Fibroblast of lung (primary cell): Measurements from ENCODE around the gene GPS1. TPM values are rescaled to one million over a fixed set of nuclear protein-coding genes. Genes with fewer than 3 reads are reported as not detected.

Experiments
- DNase-seq, 2 donors: peaks; one replicate each; pipeline versions ENCODE4 v3.0.0 to v3.0.0-alpha.2; 2010; ENCODE audit warnings: low read depth in 2 of 2
- H2AFZ ChIP-seq: 2 replicates; pipeline ENCODE4 v1.5.1; 2012; ENCODE audit warnings: low read length, control low read depth, inconsistent platforms
- H3K27ac ChIP-seq: 2 replicates; pipeline ENCODE4 v1.5.1; 2011; ENCODE audit warnings: low read length, control low read depth; ENCODE audit not compliant: insufficient read depth
- H3K27me3 ChIP-seq: 2 replicates; pipeline ENCODE4 v1.5.1; 2011; ENCODE audit warnings: mild to moderate bottlenecking, low read length; ENCODE audit not compliant: control insufficient read depth, insufficient read depth
- H3K36me3 ChIP-seq: 2 replicates; pipeline ENCODE4 v1.5.1; 2011; ENCODE audit warnings: low read length; ENCODE audit not compliant: control insufficient read depth, insufficient read depth
- H3K4me1 ChIP-seq: 2 replicates; pipeline ENCODE4 v1.5.1; 2011; ENCODE audit warnings: low read length; ENCODE audit not compliant: control insufficient read depth, insufficient read depth; ENCODE audit errors: extremely low read depth
- H3K4me2 ChIP-seq: 2 replicates; pipeline ENCODE4 v1.5.1; 2011; ENCODE audit warnings: low read length, control low read depth; ENCODE audit not compliant: insufficient read depth; ENCODE audit errors: extremely low read depth
- H3K4me3 ChIP-seq, 4 experiments: fragments of 200-600 bp in 1 of 4; sonication (generic) in 1 of 4; replicated peaks in 1 of 4; 2 replicates each; pipeline ENCODE4 v1.5.1; 2011 to 2016; ENCODE audit warnings: low read length in 4 of 4, low read depth in 3 of 4, mild to moderate bottlenecking in 3 of 4, control low read depth in 2 of 4, inconsistent platforms in 1 of 4, mixed read lengths in 1 of 4; ENCODE audit not compliant: insufficient read depth in 1 of 4; ENCODE audit errors: control extremely low read depth in 1 of 4
- H3K79me2 ChIP-seq: 2 replicates; pipeline ENCODE4 v1.5.1; 2012; ENCODE audit warnings: mild to moderate bottlenecking, low read length, inconsistent platforms; ENCODE audit not compliant: control insufficient read depth, insufficient read depth
- H3K9ac ChIP-seq: 2 replicates; pipeline ENCODE4 v1.5.1; 2011; ENCODE audit warnings: mild to moderate bottlenecking, low read length, control low read depth; ENCODE audit not compliant: insufficient read depth
- H3K9me3 ChIP-seq: 2 replicates; pipeline ENCODE4 v1.5.1; 2012; ENCODE audit warnings: low read depth, low read length; ENCODE audit not compliant: control insufficient read depth, insufficient read depth
- H4K20me1 ChIP-seq: 2 replicates; pipeline ENCODE4 v1.5.1; 2011; ENCODE audit warnings: low read length; ENCODE audit not compliant: control insufficient read depth, insufficient read depth; ENCODE audit errors: extremely low read depth
- CTCF ChIP-seq, 2 donors: IDR thresholded peaks in 1 of 2; conservative IDR thresholded peaks in 1 of 2; 1 replicate in 1 of 2; 2 replicates in 1 of 2; pipeline ENCODE4 v1.5.1; 2011 to 2012; ENCODE audit warnings: low read length in 2 of 2, control low read depth in 1 of 2, inconsistent platforms in 1 of 2, low read depth in 1 of 2, mild to moderate bottlenecking in 1 of 2
- EZH2 ChIP-seq: IDR thresholded peaks from 2 replicates; pipeline ENCODE4 v1.5.1; 2012; ENCODE audit warnings: low read length, control low read depth, mild to moderate bottlenecking; ENCODE audit errors: missing control alignments
- polyA plus RNA-seq, 2 donors: library from polyadenylated mRNA; depleted of rRNA in 1 of 2; stranded (reverse) in 1 of 2; unstranded in 1 of 2; fragments of >200 nt; gene quantifications; 2 replicates each; pipeline ENCODE4 v1.2.1, GENCODE V29; 2011 to 2012; ENCODE audit warnings: missing spikeins in 1 of 2
- total RNA-seq: library from RNA; depleted of rRNA; stranded (reverse); fragments of >200 nt; gene quantifications from 2 replicates; pipeline ENCODE4 v1.2.1, GENCODE V29; 2014

GPS1 gene
- total and polyA plus RNA-seq, 2 donors (not counting 1 experiment from before 2014, with no cell fraction given), result 53.3 to 76.6 TPM

DNA sequence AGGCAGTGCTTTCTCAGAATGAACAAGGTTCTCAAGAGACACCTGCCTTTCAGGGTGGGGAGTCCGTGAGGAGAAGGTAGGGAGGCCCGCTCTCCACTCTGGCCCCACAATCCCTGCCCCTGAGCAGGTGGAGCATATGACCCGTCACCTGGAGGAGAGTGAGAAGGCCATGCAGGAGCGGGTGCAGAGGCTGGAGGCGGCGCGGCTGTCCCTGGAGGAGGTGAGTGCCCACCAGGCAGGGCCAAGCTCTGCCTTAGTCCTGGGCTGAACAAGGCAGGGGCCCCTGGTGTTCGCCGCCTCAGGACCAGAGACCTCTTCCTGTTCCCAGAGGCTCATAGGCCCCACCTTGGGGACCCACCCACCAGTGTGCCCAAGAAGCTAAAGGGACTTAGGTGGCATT lies 22.7 kb upstream of the GPS1 start:
- no peak for TF ChIP-seq EZH2
- no peak for TF ChIP-seq CTCF (conservative IDR thresholded peaks at IDR 0.05 in 1 of 2, IDR thresholded peaks at IDR 0.05 in 1 of 2; ENCODE audit: low read depth in 1 of 2, low read length in 2 of 2)

DNA sequence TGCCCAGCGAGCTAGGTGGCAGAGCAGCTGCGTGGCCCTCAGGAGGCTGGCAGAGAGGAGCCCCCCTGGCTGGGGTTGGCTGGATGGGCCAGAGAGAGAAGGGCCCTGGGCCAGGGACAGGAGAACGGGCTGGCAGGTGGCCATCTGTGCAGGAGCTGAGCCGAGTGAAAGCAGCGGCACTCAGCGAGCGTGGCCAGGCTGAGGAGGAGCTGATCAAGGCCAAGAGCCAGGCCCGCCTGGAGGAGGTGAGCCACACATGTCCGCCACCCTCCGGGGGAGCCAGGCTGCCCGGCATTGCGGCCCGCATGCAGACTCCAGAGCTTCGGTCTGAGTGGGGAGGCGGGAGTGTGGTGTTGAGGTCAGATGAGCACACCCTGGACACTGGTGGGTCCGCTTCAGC lies 22.3 kb upstream of the GPS1 start:
- H3K9ac ChIP-seq, result no peak overlapping the region

More for the DNA sequence above, 22.7 kb upstream of the GPS1 start:
- peaks cover 4% of the 10 kb centered on the region for H3K4me1 ChIP-seq
- H3K9ac ChIP-seq, result no peak overlapping the region
- H3K4me3 ChIP-seq, result no peak overlapping the region
- DNase-seq, result no peak
- H3K79me2 ChIP-seq, result no peaks in the 10 kb centered on the region
- no peak overlapping the region for H3K27ac ChIP-seq
- no peak overlapping the region for H3K4me2 ChIP-seq
- no peaks in the 10 kb centered on the region for H4K20me1 ChIP-seq
- no peak overlapping the region for H2AFZ ChIP-seq
- no peaks in the 10 kb centered on the region for H3K27me3 ChIP-seq
- no peaks in the 10 kb centered on the region for H3K36me3 ChIP-seq
- no peaks in the 10 kb centered on the region for H3K9me3 ChIP-seq

GRCh38 chr17:82029990-82030469 lies 21.7 kb upstream of the GPS1 start:
- H4K20me1 ChIP-seq, result no peaks in the 10 kb centered on the region
- H3K9ac ChIP-seq, result no peak overlapping the region
- TF ChIP-seq EZH2 (no peak), CTCF (conservative IDR thresholded peaks at IDR 0.05 in 1 of 2, IDR thresholded peaks at IDR 0.05 in 1 of 2; ENCODE audit: low read depth in 1 of 2, low read length in 2 of 2) (no peak)
- no peak for DNase-seq
- no peaks in the 10 kb centered on the region for H3K79me2 ChIP-seq
- no peak overlapping the region for H2AFZ ChIP-seq
- no peaks in the 10 kb centered on the region for H3K27me3 ChIP-seq
- H3K4me2 ChIP-seq, result no peak overlapping the region
- no peaks in the 10 kb centered on the region for H3K36me3 ChIP-seq
- H3K4me1 ChIP-seq, result no peaks in the 10 kb centered on the region
- no peak overlapping the region for H3K4me3 ChIP-seq
- H3K9me3 ChIP-seq, result no peaks in the 10 kb centered on the region
- no peak overlapping the region for H3K27ac ChIP-seq

More for the DNA sequence above, 22.3 kb upstream of the GPS1 start:
- Histone ChIP-seq H2AFZ (no peak overlapping the region), H3K79me2 (no peaks in the 10 kb centered on the region), H4K20me1 (no peaks in the 10 kb centered on the region), H3K27ac (no peak overlapping the region), H3K4me1 (no peaks in the 10 kb centered on the region), H3K9me3 (no peaks in the 10 kb centered on the region), H3K4me3 (no peak overlapping the region), H3K4me2 (no peak overlapping the region), H3K27me3 (no peaks in the 10 kb centered on the region), H3K36me3 (no peaks in the 10 kb centered on the region)
- no peak for DNase-seq
- no peak for TF ChIP-seq EZH2
- no peak for TF ChIP-seq CTCF (conservative IDR thresholded peaks at IDR 0.05 in 1 of 2, IDR thresholded peaks at IDR 0.05 in 1 of 2; ENCODE audit: low read depth in 1 of 2, low read length in 2 of 2)
